HG03103 (cell line): ENCODE measurements around the gene FER1L5.
"Not testable (repeated sequence)": the region's sequence is repeated elsewhere in the genome, so short reads cannot be mapped to it uniquely, and the experiment has no call there.

Experiments used
- ATAC-seq: cut with Tn5 transposase; IDR thresholded peaks from one replicate; pipeline ENCODE4 v1.9.1; 2021; ENCODE audit warnings: low read depth; ENCODE audit not compliant: unreplicated experiment

Gene FER1L5

GRCh38 chr2:96633641-96634040 lies 8.9 kb upstream of the FER1L5 start:
- no peak for ATAC-seq

GRCh38 chr2:96636551-96637171 lies 5.9 kb upstream of the FER1L5 start:
- no peak for ATAC-seq

- peak; percentile 45 for ATAC-seq
These were observed 5.0 kb upstream of the FER1L5 start for GRCh38 chr2:96637385-96638143.

- ATAC-seq, result peak; percentile 66
These were observed 4.1 kb upstream of the FER1L5 start, which contains the start of gene KANSL3 for GRCh38 chr2:96638144-96639121. Gene KANSL3 (minus strand): TSS chr2:96638312. CDS start chr2:96637135, 1,177 bp downstream.

- ATAC-seq, result no peak
These were observed 5.1 kb downstream of the FER1L5 start for GRCh38 chr2:96647681-96648080.

- no peak for ATAC-seq
These were observed 5.9 kb downstream of the FER1L5 start for GRCh38 chr2:96648306-96648930.

- no peak for ATAC-seq
These were observed 6.8 kb downstream of the FER1L5 start for GRCh38 chr2:96649342-96649741.

GRCh38 chr2:96651793-96652192 lies 9.2 kb downstream of the FER1L5 start:
- ATAC-seq, result no peak

- not testable (repeated sequence) for ATAC-seq
These were observed 12.2 kb downstream of the FER1L5 start for GRCh38 chr2:96654791-96655190.

GRCh38 chr2:96655526-96655925 lies 13.0 kb downstream of the FER1L5 start:
- ATAC-seq, result no peak

GRCh38 chr2:96656540-96656939 lies 14.0 kb downstream of the FER1L5 start:
- ATAC-seq, result no peak

- ATAC-seq, result no peak
These were observed 18.8 kb downstream of the FER1L5 start for GRCh38 chr2:96661324-96661723.

- ATAC-seq, result no peak
These were observed 19.8 kb downstream of the FER1L5 start for GRCh38 chr2:96662360-96662759.

- ATAC-seq, result no peak
These were observed 20.6 kb downstream of the FER1L5 start for GRCh38 chr2:96663177-96663576.

GRCh38 chr2:96663829-96664228 lies 21.3 kb downstream of the FER1L5 start:
- ATAC-seq, result no peak

GRCh38 chr2:96664366-96664925 lies 21.9 kb downstream of the FER1L5 start:
- ATAC-seq, result no peak

- ATAC-seq, result no peak
These were observed 22.6 kb downstream of the FER1L5 start for GRCh38 chr2:96665083-96665569.

GRCh38 chr2:96665717-96666116 lies 23.2 kb downstream of the FER1L5 start:
- not testable (repeated sequence) for ATAC-seq

GRCh38 chr2:96668771-96669170 lies 26.2 kb downstream of the FER1L5 start:
- no peak for ATAC-seq
